Mammary epithelial cell (primary cell): ENCODE data around the gene TTLL6.

Experiments
- CTCF ChIP-seq, 2 donors: IDR thresholded peaks in 1 of 2; conservative IDR thresholded peaks in 1 of 2; 2 replicates each; pipeline ENCODE4 v1.5.1; 2011 to 2012; ENCODE audit warnings: inconsistent platforms in 2 of 2, low read length in 2 of 2, mild to moderate bottlenecking in 2 of 2, control low read depth in 1 of 2, low read depth in 1 of 2; ENCODE audit not compliant: insufficient read depth in 1 of 2; ENCODE audit errors: extremely low read depth in 1 of 2
- EZH2 ChIP-seq: IDR thresholded peaks from 2 replicates; pipeline ENCODE4 v1.6.1; 2012; ENCODE audit warnings: low read length, inconsistent platforms, borderline replicate concordance

GRCh38 chr17:48790607-48791127, 26.4 kb downstream of the TTLL6 start:
- TF ChIP-seq CTCF (conservative IDR thresholded peaks at IDR 0.05 in 1 of 2, IDR thresholded peaks at IDR 0.05 in 1 of 2; ENCODE audit: extremely low read depth in 1 of 2, insufficient read depth in 1 of 2, low read depth in 1 of 2, low read length in 2 of 2) (no peak), EZH2 (no peak)
